ENCODE results near the gene POC5.
A peak's percentile ranks its signal among the peaks of the same experiment; 100 is the strongest.
"Not testable (repeated sequence)": the region's sequence is repeated elsewhere in the genome, so short reads cannot be mapped to it uniquely, and the experiment has no call there.

POC5 gene

DNA sequence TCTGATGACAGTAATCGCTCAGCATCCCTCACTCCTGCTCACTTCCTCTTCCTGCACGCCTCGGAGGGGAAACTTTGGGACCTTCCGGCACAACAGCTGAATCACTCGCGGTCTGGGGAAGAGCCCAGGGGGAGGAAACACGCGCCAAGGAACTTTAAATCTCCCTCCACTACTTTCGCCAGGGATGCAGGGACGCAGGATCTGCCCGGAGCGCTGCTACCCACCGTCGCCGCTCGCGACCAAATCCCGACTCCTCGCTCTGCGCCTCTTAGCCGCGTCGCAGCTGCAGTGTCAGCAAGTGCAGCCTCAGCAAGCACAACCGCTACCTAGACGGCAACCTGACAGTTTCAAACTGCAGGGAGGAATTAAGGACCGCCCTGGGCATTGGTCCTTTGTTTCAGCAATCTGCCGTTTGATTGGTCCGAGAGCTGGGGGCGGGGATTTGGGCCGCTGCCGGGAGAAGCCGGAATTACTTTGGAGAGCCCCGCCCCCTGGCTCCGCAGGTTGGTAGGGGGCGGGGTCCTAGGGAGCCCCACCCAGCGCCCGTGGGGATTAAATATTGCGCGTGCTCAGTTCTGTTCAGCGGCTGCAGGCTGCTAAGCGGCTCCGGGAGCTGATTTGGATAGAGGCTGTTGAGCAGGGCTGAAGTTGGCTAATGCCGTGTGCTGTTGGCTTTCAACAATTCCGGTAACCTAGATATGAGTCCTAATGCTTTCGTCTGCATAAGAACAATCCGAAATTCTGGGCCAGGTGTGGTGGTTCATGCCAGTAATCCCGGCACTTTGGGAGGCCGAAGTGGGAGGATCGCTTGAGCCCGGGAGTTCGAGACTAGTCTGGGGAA lies at the start of gene POC5:
Gene POC5 (minus strand): TSS at position 356 of the 841 bp plus-strand sequence. CDS start 4,500 bp downstream, outside the sequence.
- DNase-seq (ENCODE audit: low spot score), result peak; percentile 97

GRCh38 chr5:75758116-75758515 lies 40.9 kb upstream of the POC5 start:
- DNase-seq (ENCODE audit: low spot score), result no peak

GRCh38 chr5:75756981-75757380 lies 39.7 kb upstream of the POC5 start:
- no peak for DNase-seq (ENCODE audit: low spot score)

GRCh38 chr5:75756211-75756610 lies 39.0 kb upstream of the POC5 start:
- no peak for DNase-seq (ENCODE audit: low spot score)

GRCh38 chr5:75753182-75753581 lies 35.9 kb upstream of the POC5 start:
- DNase-seq (ENCODE audit: low spot score), result peak; percentile 83

- DNase-seq (ENCODE audit: low spot score), result no peak
Measured at GRCh38 chr5:75744355-75744754, 27.1 kb upstream of the POC5 start.

- peak; percentile 50 for DNase-seq (ENCODE audit: low spot score)
Measured at GRCh38 chr5:75736273-75736672, 19.0 kb upstream of the POC5 start.

DNA sequence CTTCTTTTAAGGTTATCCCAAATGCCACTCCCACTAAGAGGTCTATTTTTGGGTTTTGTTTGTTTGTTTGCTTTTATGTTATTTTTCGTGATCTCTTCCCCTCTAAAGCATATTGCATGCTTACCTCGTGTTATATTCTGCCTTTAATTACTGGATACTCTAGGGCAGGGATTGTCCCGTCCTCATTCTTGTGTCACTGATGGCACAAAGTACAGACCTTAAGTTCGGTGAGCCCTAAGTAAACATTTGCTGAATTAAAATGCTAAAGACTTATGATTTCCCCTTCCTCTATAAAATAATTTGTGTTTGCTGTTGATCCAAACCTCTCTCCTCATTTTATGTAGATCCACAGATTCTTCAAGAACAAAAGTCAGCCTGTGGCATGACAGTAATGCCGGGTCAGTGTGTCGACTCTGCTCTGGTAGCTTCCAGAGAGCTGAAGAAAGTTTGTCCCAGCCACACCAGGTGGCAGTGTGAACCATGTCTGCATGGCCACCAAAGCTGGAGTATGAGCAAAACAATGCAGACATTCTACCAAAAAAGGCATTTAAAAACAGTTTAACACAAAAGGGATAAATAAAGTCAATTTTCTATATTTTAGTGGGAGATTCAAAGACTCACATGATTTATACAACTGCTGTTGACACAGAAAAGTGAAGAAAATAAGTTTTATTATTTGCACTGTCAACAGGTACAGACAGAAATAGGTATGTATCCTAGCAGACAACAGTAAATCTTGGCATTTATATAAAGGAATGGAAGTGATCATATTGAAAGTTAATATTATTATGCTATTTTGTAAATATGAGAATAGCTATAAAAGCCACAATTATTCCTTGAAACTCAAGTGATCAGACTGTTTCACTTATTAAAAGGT lies 17.9 kb upstream of the POC5 start:
- peak; percentile 64 for DNase-seq (ENCODE audit: low spot score)

GRCh38 chr5:75733767-75734166 lies 16.5 kb upstream of the POC5 start:
- DNase-seq (ENCODE audit: low spot score), result no peak

DNA sequence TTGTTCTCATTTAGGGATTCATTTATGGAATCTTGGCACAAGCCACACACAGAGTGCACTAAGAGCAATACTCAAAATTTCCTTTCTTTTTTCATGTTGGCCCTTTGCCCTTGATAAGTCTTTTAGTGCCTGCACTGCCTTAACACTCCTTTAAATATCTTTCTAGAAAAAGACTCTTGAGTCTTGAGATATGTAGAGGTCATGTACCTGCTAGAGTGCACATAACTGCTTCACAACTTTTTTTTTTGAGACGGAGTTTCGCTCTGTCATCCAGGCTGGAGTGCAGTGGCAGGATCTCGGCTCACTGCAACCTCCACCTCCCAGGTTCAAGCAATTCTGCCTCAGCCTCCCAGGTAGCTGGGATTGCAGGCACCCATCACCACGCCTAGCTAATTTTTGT lies 14.3 kb upstream of the POC5 start:
- DNase-seq (ENCODE audit: low spot score), result not testable (repeated sequence)

- DNase-seq (ENCODE audit: low spot score), result no peak
Measured at GRCh38 chr5:75729321-75729720, 12.1 kb upstream of the POC5 start.

GRCh38 chr5:75727931-75728330 lies 10.7 kb upstream of the POC5 start:
- DNase-seq (ENCODE audit: low spot score), result no peak

DNA sequence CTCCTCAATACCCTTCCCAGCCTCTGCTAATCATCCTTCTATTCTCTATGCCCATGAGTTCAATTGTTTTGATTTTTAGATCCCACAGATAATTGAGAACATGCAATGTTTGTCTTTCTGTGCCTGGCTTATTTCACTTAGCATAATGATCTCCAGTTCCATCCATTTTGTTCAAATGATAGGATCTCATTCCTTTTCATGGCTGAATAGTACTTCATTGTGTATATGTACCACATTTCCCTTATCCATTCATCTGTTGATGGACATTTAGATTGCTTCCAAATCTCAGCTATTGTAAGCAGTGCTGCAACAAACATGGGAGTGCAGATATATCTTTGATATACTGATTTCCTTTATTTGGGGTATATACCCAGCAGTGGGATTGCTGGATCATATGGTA lies 9.0 kb upstream of the POC5 start:
- DNase-seq (ENCODE audit: low spot score), result not testable (repeated sequence)

DNA sequence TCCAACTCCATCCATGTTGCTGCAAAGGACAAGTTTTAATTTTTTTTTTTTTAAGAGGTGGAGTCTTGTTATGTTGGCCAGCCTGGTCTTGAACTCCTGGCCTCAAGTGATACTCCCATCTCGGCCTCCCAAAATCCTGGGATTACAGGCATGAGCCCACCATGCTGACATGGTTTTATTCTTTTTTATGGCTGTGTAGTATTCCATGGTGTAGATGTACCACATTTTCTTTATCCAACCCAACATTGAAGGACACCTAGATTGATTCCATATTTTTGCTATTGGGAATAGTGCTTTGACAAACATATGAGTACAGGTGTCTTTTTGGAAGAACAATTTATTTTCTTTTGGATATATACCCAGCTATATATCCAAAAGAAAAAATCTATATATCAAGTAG lies 6.1 kb upstream of the POC5 start:
- DNase-seq (ENCODE audit: low spot score), result no peak

- no peak for DNase-seq (ENCODE audit: low spot score)
Measured at GRCh38 chr5:75721573-75721972, 4.3 kb upstream of the POC5 start.

DNA sequence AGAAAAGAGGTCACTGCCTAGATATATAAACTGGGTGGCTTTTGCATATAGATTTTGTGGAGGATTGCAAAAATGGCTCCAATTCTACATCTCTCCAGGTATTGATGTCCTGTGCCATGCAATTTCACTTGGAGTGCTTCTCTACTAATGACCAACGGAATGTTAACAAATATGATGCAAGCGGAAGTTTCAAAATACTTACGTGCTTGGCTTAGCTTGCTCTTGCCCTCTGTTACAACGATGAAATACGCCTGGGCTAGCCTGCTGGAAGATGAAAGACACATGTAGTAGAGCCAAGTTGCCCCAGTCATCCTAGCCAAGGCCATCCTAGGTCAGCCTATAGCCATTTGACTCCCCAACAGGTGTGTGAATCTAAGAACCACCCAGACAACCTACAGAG lies 3.6 kb upstream of the POC5 start:
- DNase-seq (ENCODE audit: low spot score), result no peak

GRCh38 chr5:75716715-75717081 lies 539 bp downstream of the POC5 start:
- no peak for DNase-seq (ENCODE audit: low spot score)

DNA sequence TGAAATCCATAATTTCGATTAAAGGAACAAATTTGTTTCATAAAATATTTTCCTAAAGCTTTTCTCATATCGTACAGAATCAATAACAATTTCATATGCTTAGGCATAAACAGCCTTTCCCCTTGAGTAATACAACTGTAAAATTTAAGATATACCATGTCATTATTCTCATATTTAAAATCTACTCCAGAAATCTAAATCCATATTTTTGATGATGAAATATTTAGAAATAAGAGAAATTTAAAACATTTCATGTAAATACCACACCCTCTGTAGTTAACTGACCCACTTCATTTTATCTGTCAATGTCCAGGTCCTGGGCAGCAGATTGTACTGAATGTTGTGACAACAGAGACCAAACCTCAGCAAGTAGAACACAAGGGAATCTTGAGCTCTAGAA lies 5.1 kb downstream of the POC5 start:
- no peak for DNase-seq (ENCODE audit: low spot score)

DNA sequence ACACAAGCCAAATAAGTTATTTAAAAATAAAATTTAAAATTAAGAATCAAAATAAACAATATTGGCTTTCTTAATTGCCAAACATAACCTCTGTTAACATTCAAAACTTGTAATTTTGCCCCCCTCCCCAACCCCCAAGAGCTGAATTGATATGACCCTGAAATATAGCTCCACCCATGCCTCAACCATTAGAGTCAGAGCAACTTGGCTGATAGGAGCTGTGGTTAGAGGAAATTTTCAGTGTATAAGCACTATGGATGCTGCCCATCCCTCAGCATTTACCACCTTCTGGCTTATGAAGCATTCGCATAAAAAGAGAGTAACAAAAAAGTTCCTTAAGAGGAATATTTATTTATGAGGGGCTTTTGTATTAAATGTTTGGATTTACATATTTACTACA lies 6.1 kb downstream of the POC5 start:
- DNase-seq (ENCODE audit: low spot score), result no peak

- no peak for DNase-seq (ENCODE audit: low spot score)
Measured at GRCh38 chr5:75710637-75711036, 6.6 kb downstream of the POC5 start.

DNA sequence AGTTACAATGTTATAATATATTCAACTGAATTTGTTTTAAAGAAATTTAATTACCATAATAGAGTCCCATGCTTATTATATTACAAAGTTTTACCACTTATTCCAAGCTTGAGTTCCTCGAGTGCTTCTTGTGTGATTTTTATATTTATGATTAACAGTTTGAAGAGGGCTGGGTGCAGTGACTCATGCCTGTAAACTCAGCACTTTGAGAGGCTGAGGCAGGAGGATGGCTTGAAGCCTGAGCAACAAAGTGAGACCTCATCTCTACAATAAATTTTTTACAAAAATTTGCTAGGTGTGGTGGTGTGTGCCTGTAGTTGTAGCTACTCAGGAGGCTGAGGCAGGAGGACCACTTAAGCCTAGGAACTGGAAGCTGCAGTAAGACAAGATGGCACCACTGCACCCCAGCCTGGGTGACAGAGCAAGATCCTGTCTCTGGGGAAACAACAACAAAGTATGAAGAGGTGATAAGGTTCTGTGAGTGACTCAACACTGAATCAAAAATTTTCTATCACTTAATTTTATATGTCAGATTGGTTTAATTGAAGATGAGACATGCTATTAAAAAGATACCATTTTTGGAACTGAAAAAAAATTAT lies 9.2 kb downstream of the POC5 start:
- no peak for DNase-seq (ENCODE audit: low spot score)

- DNase-seq (ENCODE audit: low spot score), result no peak
Measured at GRCh38 chr5:75706775-75707174, 10.5 kb downstream of the POC5 start.

DNA sequence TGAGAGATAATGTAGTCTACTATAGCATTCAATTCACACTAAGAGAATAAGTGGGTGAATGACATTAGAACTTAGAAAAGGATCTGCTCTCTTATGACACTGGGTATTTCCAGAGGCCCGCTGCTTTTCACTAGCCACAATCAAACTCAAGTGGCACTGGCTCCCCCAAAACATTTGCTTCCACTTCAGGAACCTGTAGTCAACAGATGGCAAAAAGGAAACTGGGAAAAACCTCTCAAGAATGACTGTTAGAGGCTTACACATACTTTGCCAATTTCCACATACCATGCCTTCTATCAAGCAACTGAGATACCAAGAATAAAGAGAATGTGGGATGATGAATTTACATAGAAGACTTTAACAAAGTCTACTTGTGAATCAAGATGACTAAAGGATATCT lies 11.2 kb downstream of the POC5 start:
- DNase-seq (ENCODE audit: low spot score), result no peak

All from cerebellar cortex (tissue), 1 donor.